ENCODE data around the gene ADPRH.
"Not testable (repeated sequence)": the region's sequence is repeated elsewhere in the genome, so short reads cannot be mapped to it uniquely, and the experiment has no call there.

Gene ADPRH

GRCh38 chr3:119560160-119560559 is 19.1 kb upstream of the ADPRH start:
- no peak for DNase-seq

GRCh38 chr3:119562307-119562961 is 16.9 kb upstream of the ADPRH start:
- DNase-seq, result no peak

- not testable (repeated sequence) for DNase-seq
Measured at GRCh38 chr3:119563334-119563733, 16.0 kb upstream of the ADPRH start.

GRCh38 chr3:119569156-119569555 is 10.1 kb upstream of the ADPRH start:
- no peak for DNase-seq

GRCh38 chr3:119570229-119570628 is 9.1 kb upstream of the ADPRH start:
- no peak for DNase-seq

- no peak for DNase-seq
Measured at GRCh38 chr3:119571230-119571629, 8.1 kb upstream of the ADPRH start.

- DNase-seq, result no peak
Measured at GRCh38 chr3:119571688-119572087, 7.6 kb upstream of the ADPRH start.

GRCh38 chr3:119575507-119575906 is 3.8 kb upstream of the ADPRH start:
- DNase-seq, result no peak

- no peak for DNase-seq
Measured at GRCh38 chr3:119580067-119580760, 922 bp downstream of the ADPRH start.

- no peak for DNase-seq
Measured at GRCh38 chr3:119582178-119582577, 2.9 kb downstream of the ADPRH start.

- DNase-seq, result no peak
Measured at GRCh38 chr3:119585208-119585607, 5.9 kb downstream of the ADPRH start.

GRCh38 chr3:119585856-119586570 is 6.7 kb downstream of the ADPRH start:
- DNase-seq, result no peak

GRCh38 chr3:119586733-119587172 is 7.5 kb downstream of the ADPRH start:
- no peak for DNase-seq

GRCh38 chr3:119588112-119588511 is 8.8 kb downstream of the ADPRH start:
- no peak for DNase-seq

- no peak for DNase-seq
Measured at GRCh38 chr3:119589102-119589773, 9.9 kb downstream of the ADPRH start.

- DNase-seq, result no peak
Measured at GRCh38 chr3:119590706-119591105, 11.4 kb downstream of the ADPRH start.

GRCh38 chr3:119592861-119593260 is 13.6 kb downstream of the ADPRH start:
- no peak for DNase-seq

GRCh38 chr3:119594066-119594465 is 14.8 kb downstream of the ADPRH start:
- DNase-seq, result no peak

- DNase-seq, result not testable (repeated sequence)
Measured at GRCh38 chr3:119594929-119595328, 15.6 kb downstream of the ADPRH start.

- DNase-seq, result no peak
Measured at GRCh38 chr3:119595639-119596334, 16.5 kb downstream of the ADPRH start.

GRCh38 chr3:119596398-119596797 is 17.1 kb downstream of the ADPRH start:
- DNase-seq, result no peak

- no peak for DNase-seq
Measured at GRCh38 chr3:119597548-119598288, 18.4 kb downstream of the ADPRH start, which contains the start of gene PLA1A. PLA1A (plus strand) TSS chr3:119597885; CDS start chr3:119597914, 29 bp downstream.
